K562 (cell line): Measurements from ENCODE around the gene ARSA. TPM values are rescaled to one million over a fixed set of nuclear protein-coding genes. Genes with fewer than 3 reads are reported as not detected.

Experiments
- ATAC-seq: fragments of 200-7000 bp; cut with Tn5 transposase; 3 replicates; pipeline ENCODE4 v1.9.1; 2020; ENCODE audit warnings: moderate library complexity
- BruUV-seq: library from RNA; stranded (reverse); fragments of 400-500 nt; replicated peaks from 2 replicates; lab custom pipeline; 2021; lab: Mats Ljungman, UMichigan
- CTCF ChIA-PET: fragments of 300-600 bp; formaldehyde crosslinking; extraction: SDS; loops from one replicate; lab custom pipeline; 2021; ENCODE audit warnings: low intra/inter-chr PET ratio; lab: Yijun Ruan, JAX
- POLR2A ChIA-PET: fragments of 300-600, 350-650 bp; sonication (Branson Sonifier 250); formaldehyde crosslinking; extraction: SDS; loops from one replicate; lab custom pipeline; 2021; ENCODE audit warnings: antibody characterized with exemption, inconsistent platforms; lab: Yijun Ruan, JAX
- DNase-seq, 4 experiments: peaks; one replicate each; pipeline versions ENCODE4 v3.0.0 to v3.0.0-alpha.2; 2011 to 2018; ENCODE audit warnings: low spot score in 3 of 4, mixed read lengths in 3 of 4; ENCODE audit errors: extremely low read depth in 1 of 4
- FAIRE-seq: peaks from 2 replicates; lab custom pipeline; 2011; peaks lifted over from hg19 to GRCh38; lab: Jason Lieb, UNC
- H2AFZ ChIP-seq: 2 replicates; pipeline ENCODE4 v1.6.0; 2011; ENCODE audit warnings: low read depth, low read length, control low read depth, inconsistent platforms
- H3K27ac ChIP-seq: fragments of 200-600 bp; 3 replicates; pipeline ENCODE4 v1.8.0; 2011; ENCODE audit warnings: low read depth, mild to moderate bottlenecking, control low read depth, inconsistent platforms, low read length, moderate library complexity, mixed read lengths; ENCODE audit errors: extremely low read depth
- H3K27me3 ChIP-seq, 2 experiments: fragments of 300-600 bp in 1 of 2; 2 replicates in 1 of 2; 3 replicates in 1 of 2; pipeline versions ENCODE4 v1.6.0 to v1.8.0; 2011; ENCODE audit warnings: inconsistent platforms in 2 of 2, low read length in 2 of 2, mild to moderate bottlenecking in 1 of 2, mixed read lengths in 1 of 2, moderate library complexity in 1 of 2; ENCODE audit not compliant: control insufficient read depth in 2 of 2, insufficient read depth in 2 of 2
- H3K36me3 ChIP-seq: fragments of 300-600 bp; 3 replicates; pipeline ENCODE4 v1.8.0; 2011; ENCODE audit warnings: mild to moderate bottlenecking, low read length, inconsistent platforms; ENCODE audit not compliant: control insufficient read depth, insufficient read depth
- H3K4me1 ChIP-seq, 2 experiments: fragments of 200-600 bp in 1 of 2; replicated peaks in 1 of 2; 2 replicates in 1 of 2; 3 replicates in 1 of 2; pipeline versions ENCODE4 v1.5.1 to v1.8.0; 2011; ENCODE audit warnings: inconsistent platforms in 2 of 2, low read length in 2 of 2, mild to moderate bottlenecking in 1 of 2, mixed read lengths in 1 of 2, moderate library complexity in 1 of 2; ENCODE audit not compliant: control insufficient read depth in 2 of 2, insufficient read depth in 2 of 2
- H3K4me2 ChIP-seq: 2 replicates; pipeline ENCODE4 v1.6.1; 2011; ENCODE audit warnings: low read length, control low read depth, inconsistent platforms, mixed read lengths; ENCODE audit not compliant: insufficient read depth
- H3K4me3 ChIP-seq: fragments of 200-600 bp; sonication (generic), shearing (Covaris generic); 2 replicates; pipeline ENCODE4 v1.5.1; 2016; ENCODE audit warnings: control low read depth, inconsistent platforms
- H3K79me2 ChIP-seq: fragments of 200-600 bp; 3 replicates; pipeline ENCODE4 v1.8.0; 2011; ENCODE audit warnings: low read length, inconsistent platforms; ENCODE audit not compliant: control insufficient read depth, insufficient read depth
- H3K9ac ChIP-seq, 2 experiments: 2 replicates each; pipeline versions ENCODE4 v1.6.0 to v1.6.1; 2011; ENCODE audit warnings: low read depth in 2 of 2, low read length in 2 of 2, control low read depth in 1 of 2, inconsistent platforms in 1 of 2, mild to moderate bottlenecking in 1 of 2, mixed read lengths in 1 of 2; ENCODE audit not compliant: insufficient read depth in 1 of 2
- H3K9me1 ChIP-seq: one replicate; pipeline ENCODE4 v1.6.0; 2011; ENCODE audit warnings: inconsistent platforms, mild to moderate bottlenecking, low read length, moderate library complexity; ENCODE audit not compliant: control insufficient read depth, insufficient read depth
- H3K9me3 ChIP-seq: replicated peaks from 2 replicates; pipeline ENCODE4 v1.5.1; 2011; ENCODE audit warnings: low read depth, low read length, inconsistent platforms; ENCODE audit not compliant: control insufficient read depth, insufficient read depth
- H4K20me1 ChIP-seq: replicated peaks from 2 replicates; pipeline ENCODE4 v1.6.1; 2011; ENCODE audit warnings: low read length, inconsistent platforms, mixed read lengths; ENCODE audit not compliant: control insufficient read depth, insufficient read depth
- ATF7 ChIP-seq: fragments of 450-650 bp; IDR thresholded peaks from 2 replicates; pipeline ENCODE4 v1.7.1; 2014; ENCODE audit warnings: mild to moderate bottlenecking, moderate library complexity
- CBFA2T3 ChIP-seq: fragments of 450-650 bp; IDR thresholded peaks from 2 replicates; pipeline ENCODE4 v1.6.1; 2017
- EHMT2 ChIP-seq: fragments of 450-650 bp; IDR thresholded peaks from 2 replicates; pipeline ENCODE4 v1.6.1; 2018; ENCODE audit warnings: antibody characterized with exemption
- IRF1 ChIP-seq: sonication (generic); formaldehyde crosslinking; IDR thresholded peaks from 2 replicates; pipeline ENCODE4 v1.8.0; 2022; ENCODE audit warnings: missing genetic modification reagents, mild to moderate bottlenecking, borderline replicate concordance
- KDM5B ChIP-seq: fragments of 200-600 bp; sonication (generic); IDR thresholded peaks from 2 replicates; pipeline ENCODE4 v1.6.1; 2012; ENCODE audit warnings: low read depth, mild to moderate bottlenecking, moderate library complexity, low read length, control low read depth, inconsistent platforms; ENCODE audit not compliant: insufficient replicate concordance
- NR2C1 ChIP-seq, 2 experiments: fragments of 450-650 bp; IDR thresholded peaks; 2 replicates each; pipeline ENCODE4 v1.6.1; 2017; ENCODE audit warnings: mild to moderate bottlenecking in 2 of 2, antibody characterized with exemption in 1 of 2, inconsistent platforms in 1 of 2, missing compliant biosample characterization in 1 of 2, missing genetic modification characterization in 1 of 2
- SMARCE1 ChIP-seq: fragments of 450-650 bp; IDR thresholded peaks from 2 replicates; pipeline ENCODE4 v1.7.1; 2016; ENCODE audit warnings: mild to moderate bottlenecking
- TBP ChIP-seq: optimal IDR thresholded peaks from 2 replicates; pipeline ENCODE3; 2011; ENCODE audit warnings: low read depth, low read length, improper control_type of control experiment
- TGIF2 ChIP-seq: sonication (generic); formaldehyde crosslinking; IDR thresholded peaks from 2 replicates; pipeline ENCODE4 v1.8.1; 2022; ENCODE audit warnings: mild to moderate bottlenecking, missing genetic modification reagents, moderate library complexity
- ZBTB2 ChIP-seq: fragments of 450-650 bp; IDR thresholded peaks from 2 replicates; pipeline ENCODE4 v1.6.1; 2016; ENCODE audit warnings: antibody characterized with exemption
- ZNF780A ChIP-seq: fragments of 250-450 bp; sonication (Bioruptor Pico); IDR thresholded peaks from 2 replicates; pipeline ENCODE4 v1.5.0; 2021; ENCODE audit warnings: mild to moderate bottlenecking
- ZZZ3 ChIP-seq: fragments of 450-650 bp; IDR thresholded peaks from 2 replicates; pipeline ENCODE4 v1.6.1; 2016; ENCODE audit warnings: antibody characterized with exemption, mild to moderate bottlenecking, moderate library complexity
- WGBS: fragments of 100-300 bp; shearing (Covaris generic); methylation state at CpG from one replicate; pipeline ENCODE4 v1.1.6; 2016; ENCODE audit warnings: low coverage, mixed read lengths; ENCODE audit not compliant: insufficient coverage; ENCODE audit errors: missing lambda C conversion rate; 5-methylcytosine and 5-hydroxymethylcytosine counted together
- in situ Hi-C: fragments of 300-500 bp; cut with MboI; formaldehyde crosslinking; loops from 4 replicates; pipeline ENCODE4 v1.15.0; 2018; ENCODE audit warnings: inconsistent platforms, mixed read lengths
- intact Hi-C: fragments of 100-400 bp; cut with micrococcal nuclease; formaldehyde crosslinking; loops from 2 replicates; pipeline ENCODE4 v1.14.2; 2022
- polyA plus RNA-seq, 8 experiments: library from polyadenylated mRNA; depleted of rRNA in 4 of 8; stranded (reverse) in 5 of 8; unstranded in 3 of 8; fragments of >200 nt; fragmentation: Nextera tagmentation in 2 of 8; fragmentation: Illumina TruSeq in 1 of 8; extraction: Ambion mirVana in 2 of 8; extraction: Trizol in 1 of 8; gene quantifications; 2 replicates each; pipeline versions ENCODE4 v1.2.1 to v1.2.3, GENCODE V29; 2011 to 2014; ENCODE audit warnings: inconsistent platforms in 1 of 8, missing spikeins in 1 of 8
- total RNA-seq, 7 experiments: library from RNA; depleted of rRNA in 6 of 7; stranded (reverse); fragments of >200 nt in 6 of 7; fragmentation: Illumina TruSeq in 2 of 7; extraction: Trizol in 2 of 7; gene quantifications; 2 replicates each; pipeline versions ENCODE4 v1.2.1 to v1.2.3, GENCODE V29; 2011 to 2021; ENCODE audit warnings: low replicate concordance in 1 of 7
- TF ChIP-seq, protein P1 (sequence below), 2 experiments: fragments of 150-350 bp in 1 of 2; IDR thresholded peaks; 2 replicates each; pipeline ENCODE4 v1.6.1; 2012 to 2016; ENCODE audit warnings: low read depth in 2 of 2, low read length in 2 of 2, mild to moderate bottlenecking in 1 of 2, moderate library complexity in 1 of 2

The ARSA gene
- total and polyA plus RNA-seq, 9 of the 15 experiments (the other 6 are each of a cell fraction or from before 2014, with no cell fraction given) = 0.32 to 10.9 (median 1.8) TPM; not detected in 1

- intact Hi-C loops = no loop called here
- ChIA-PET POLR2A (interaction anchor here (0.5 to 1.6 kb wide), 8 partner anchors 11 to 242 kb away, joined by 3 to 4 read pairs (median 3); partner anchors contain the start of genes SCO2 and SYCE3), CTCF (interaction anchor here (0.7 kb wide), 1 partner anchor 72 kb away, joined by 3 read pairs; no protein-coding TSS in a partner anchor)
- peak within 1 kb of the TSS; percentile 88 for H3K4me2 ChIP-seq
- peak within 1 kb of the TSS; percentile 96 for H3K27ac ChIP-seq
- H3K4me1 ChIP-seq = peaks cover 15 to 29% of the 10 kb centered on the region in 2 experiments; a peak in 4 of 5 replicates
- FAIRE-seq (peak; percentile 91), ATAC-seq (peak; percentile 98), DNase-seq (peak; percentile 94 to 97 (median 95))
- under 1% methylated on average over 47 of the region's 96 CpGs for WGBS
- peak within 1 kb of the TSS; percentile 93 to 97 for H3K9ac ChIP-seq
- H3K9me1 ChIP-seq = no peaks in the 10 kb centered on the region
- H3K9me3 ChIP-seq = no peaks in the 10 kb centered on the region
- no peaks in the 10 kb centered on the region for H4K20me1 ChIP-seq
- H3K27me3 ChIP-seq = no peaks in the 10 kb centered on the region
- no peaks in the 10 kb centered on the region; the same call in 2 of the 3 replicates for H3K36me3 ChIP-seq
- no TSS peak for BruUV-seq
- in situ Hi-C loops = no loop called here
- H3K79me2 ChIP-seq = peaks cover 6% of the 10 kb centered on the region; the same call in 2 of the 3 replicates
- H3K4me3 ChIP-seq = peak within 1 kb of the TSS; percentile 77
- peak within 1 kb of the TSS; percentile 92 for H2AFZ ChIP-seq
- TF ChIP-seq, protein P1, sequence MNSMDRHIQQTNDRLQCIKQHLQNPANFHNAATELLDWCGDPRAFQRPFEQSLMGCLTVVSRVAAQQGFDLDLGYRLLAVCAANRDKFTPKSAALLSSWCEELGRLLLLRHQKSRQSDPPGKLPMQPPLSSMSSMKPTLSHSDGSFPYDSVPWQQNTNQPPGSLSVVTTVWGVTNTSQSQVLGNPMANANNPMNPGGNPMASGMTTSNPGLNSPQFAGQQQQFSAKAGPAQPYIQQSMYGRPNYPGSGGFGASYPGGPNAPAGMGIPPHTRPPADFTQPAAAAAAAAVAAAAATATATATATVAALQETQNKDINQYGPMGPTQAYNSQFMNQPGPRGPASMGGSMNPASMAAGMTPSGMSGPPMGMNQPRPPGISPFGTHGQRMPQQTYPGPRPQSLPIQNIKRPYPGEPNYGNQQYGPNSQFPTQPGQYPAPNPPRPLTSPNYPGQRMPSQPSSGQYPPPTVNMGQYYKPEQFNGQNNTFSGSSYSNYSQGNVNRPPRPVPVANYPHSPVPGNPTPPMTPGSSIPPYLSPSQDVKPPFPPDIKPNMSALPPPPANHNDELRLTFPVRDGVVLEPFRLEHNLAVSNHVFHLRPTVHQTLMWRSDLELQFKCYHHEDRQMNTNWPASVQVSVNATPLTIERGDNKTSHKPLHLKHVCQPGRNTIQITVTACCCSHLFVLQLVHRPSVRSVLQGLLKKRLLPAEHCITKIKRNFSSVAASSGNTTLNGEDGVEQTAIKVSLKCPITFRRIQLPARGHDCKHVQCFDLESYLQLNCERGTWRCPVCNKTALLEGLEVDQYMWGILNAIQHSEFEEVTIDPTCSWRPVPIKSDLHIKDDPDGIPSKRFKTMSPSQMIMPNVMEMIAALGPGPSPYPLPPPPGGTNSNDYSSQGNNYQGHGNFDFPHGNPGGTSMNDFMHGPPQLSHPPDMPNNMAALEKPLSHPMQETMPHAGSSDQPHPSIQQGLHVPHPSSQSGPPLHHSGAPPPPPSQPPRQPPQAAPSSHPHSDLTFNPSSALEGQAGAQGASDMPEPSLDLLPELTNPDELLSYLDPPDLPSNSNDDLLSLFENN (IDR thresholded peaks at IDR 0.05; ENCODE audit: low read depth in 2 of 2, low read length in 2 of 2) = no peak
- TF ChIP-seq TGIF2 (CRISPR knock-in tag) (no peak), NR2C1 (IDR thresholded peaks at IDR 0.05) (peak; percentile 96), NR2C1 (tag; IDR thresholded peaks at IDR 0.05) (peak; percentile 97), ZNF780A (no peak), ZZZ3 (no peak), KDM5B (peak; percentile 68), ATF7 (peak; percentile 39), ZBTB2 (peak; percentile 35; the same call in 1 of the 2 replicates), TBP (peak; percentile 25), EHMT2 (no peak), IRF1 (CRISPR knock-in tag) (no peak), SMARCE1 (no peak), CBFA2T3 (no peak)
Measured at GRCh38 chr22:50582493-50583293, 45.3 kb downstream of the ARSA start, which contains the start of gene CHKB. Gene CHKB, minus strand, starts transcription at chr22:50582849. Its CDS starts 68 bp downstream, at chr22:50582781.
